ENCODE data around the gene KCTD16. TPM values are rescaled to one million over a fixed set of nuclear protein-coding genes. Genes with fewer than 3 reads are reported as not detected.

The KCTD16 gene
- total RNA-seq, 1 donor from 2014 or later, result 0.64 TPM

- DNase-seq (ENCODE audit: low read depth), result peak; percentile 70
Observed at GRCh38 chr5:144510845-144511579, 340.3 kb downstream of the KCTD16 start.

GRCh38 chr5:144511580-144512072 is 341.0 kb downstream of the KCTD16 start:
- no peak for DNase-seq (ENCODE audit: low read depth)

- no peak for DNase-seq (ENCODE audit: low read depth)
Observed at GRCh38 chr5:144522698-144523097, 352.0 kb downstream of the KCTD16 start.

- no peak for DNase-seq (ENCODE audit: low read depth)
Observed at GRCh38 chr5:144525000-144525399, 354.3 kb downstream of the KCTD16 start.

GRCh38 chr5:144531188-144531587 is 360.5 kb downstream of the KCTD16 start:
- no peak for DNase-seq (ENCODE audit: low read depth)

Other genes starting within 250 kb of the KCTD16 start
- 56.4 and 78.7 TPM in 2 replicates for gene YIPF5, start 214 bp upstream of the KCTD16 start, total RNA-seq